Endothelial cell of umbilical vein (primary cell): ENCODE data around the gene PNLIPRP1. TPM values are rescaled to one million over a fixed set of nuclear protein-coding genes. Genes with fewer than 3 reads are reported as not detected.

Experiments
- BruUV-seq: library from RNA; stranded (reverse); fragments of 400-500 nt; replicated peaks from 2 replicates; lab custom pipeline; 2021; lab: Mats Ljungman, UMichigan
- CTCF ChIA-PET: fragments of 300-600, 350-600 bp; sonication (Branson Sonifier 250); formaldehyde crosslinking; loops from one replicate; lab custom pipeline; 2021; ENCODE audit warnings: antibody characterized with exemption, inconsistent platforms; lab: Charles Lee
- POLR2A ChIA-PET: fragments of 300-600, 350-600 bp; sonication (Branson Sonifier 250); formaldehyde crosslinking; loops from one replicate; lab custom pipeline; 2021; ENCODE audit warnings: antibody characterized with exemption, inconsistent platforms; lab: Charles Lee
- DNase-seq: peaks from one replicate; pipeline ENCODE4 v3.0.0-alpha.2; 2011; ENCODE audit warnings: low read depth, low spot score
- FAIRE-seq: peaks from 2 replicates; lab custom pipeline; 2011; peaks lifted over from hg19 to GRCh38; lab: Jason Lieb, UNC
- H2AFZ ChIP-seq: 2 replicates; pipeline ENCODE4 v1.6.0; 2012; ENCODE audit warnings: low read depth, low read length, control low read depth, inconsistent platforms
- H3K27ac ChIP-seq: 2 replicates; pipeline ENCODE4 v1.5.1; 2011; ENCODE audit warnings: low read depth, mild to moderate bottlenecking, control low read depth, low read length, moderate library complexity; ENCODE audit not compliant: insufficient read depth
- H3K27me3 ChIP-seq, 2 experiments: 2 replicates each; pipeline versions ENCODE4 v1.6.0 to v1.6.1; 2011; ENCODE audit warnings: low read length in 2 of 2, mixed read lengths in 1 of 2; ENCODE audit not compliant: control insufficient read depth in 2 of 2, insufficient read depth in 2 of 2
- H3K36me3 ChIP-seq, 2 experiments: 2 replicates in 1 of 2; 3 replicates in 1 of 2; pipeline ENCODE4 v1.5.1; 2011; ENCODE audit warnings: low read length in 2 of 2, mild to moderate bottlenecking in 1 of 2, moderate library complexity in 1 of 2; ENCODE audit not compliant: control insufficient read depth in 2 of 2, insufficient read depth in 2 of 2; ENCODE audit errors: extremely low read depth in 1 of 2
- H3K4me1 ChIP-seq: 3 replicates; pipeline ENCODE4 v1.5.1; 2011; ENCODE audit warnings: mild to moderate bottlenecking, low read length; ENCODE audit not compliant: control insufficient read depth, insufficient read depth; ENCODE audit errors: extremely low read depth
- H3K4me2 ChIP-seq: 2 replicates; pipeline ENCODE4 v1.6.1; 2011; ENCODE audit warnings: low read length, control low read depth, mixed read lengths; ENCODE audit not compliant: insufficient read depth
- H3K4me3 ChIP-seq, 3 experiments: fragments of 200-600 bp in 1 of 3; sonication (generic), shearing (Covaris generic) in 1 of 3; replicated peaks in 1 of 3; 2 replicates each; pipeline ENCODE4 v1.5.1; 2011 to 2016; ENCODE audit warnings: control low read depth in 3 of 3, low read length in 3 of 3, mild to moderate bottlenecking in 2 of 3, inconsistent platforms in 1 of 3, low read depth in 1 of 3, moderate library complexity in 1 of 3; ENCODE audit not compliant: insufficient read depth in 1 of 3
- H3K79me2 ChIP-seq: 2 replicates; pipeline ENCODE4 v1.6.0; 2012; ENCODE audit warnings: low read length, inconsistent platforms; ENCODE audit not compliant: control insufficient read depth, insufficient read depth
- H3K9ac ChIP-seq: replicated peaks from 2 replicates; pipeline ENCODE3; 2011; ENCODE audit warnings: low read length, control low read depth; ENCODE audit not compliant: insufficient read depth; ENCODE audit errors: extremely low read depth
- H3K9me1 ChIP-seq: replicated peaks from 3 replicates; pipeline ENCODE4 v1.6.0; 2011; ENCODE audit warnings: mild to moderate bottlenecking, low read length; ENCODE audit not compliant: control insufficient read depth, insufficient read depth; ENCODE audit errors: extremely low read depth
- H3K9me3 ChIP-seq: replicated peaks from 2 replicates; pipeline ENCODE4 v1.5.1; 2012; ENCODE audit warnings: low read length, inconsistent platforms; ENCODE audit not compliant: control insufficient read depth, insufficient read depth
- H4K20me1 ChIP-seq: replicated peaks from 2 replicates; pipeline ENCODE3; 2011; ENCODE audit warnings: mild to moderate bottlenecking, low read length; ENCODE audit not compliant: control insufficient read depth, insufficient read depth; ENCODE audit errors: extremely low read depth
- CTCF ChIP-seq, 2 donors: IDR thresholded peaks; 1 replicate in 1 of 2; 2 replicates in 1 of 2; pipeline ENCODE4 v1.5.1; 2011; ENCODE audit warnings: low read length in 2 of 2, mild to moderate bottlenecking in 2 of 2, moderate library complexity in 2 of 2, control low read depth in 1 of 2, inconsistent platforms in 1 of 2, low read depth in 1 of 2; ENCODE audit not compliant: insufficient read depth in 1 of 2; ENCODE audit errors: extremely low read depth in 1 of 2
- EZH2 ChIP-seq: IDR thresholded peaks from 2 replicates; pipeline ENCODE4 v1.6.1; 2012; ENCODE audit warnings: borderline replicate concordance, low read depth, mild to moderate bottlenecking, moderate library complexity, low read length, inconsistent platforms; ENCODE audit not compliant: severe bottlenecking
- FOS ChIP-seq: IDR thresholded peaks from 2 replicates; pipeline ENCODE4 v1.6.1; 2011; ENCODE audit warnings: mild to moderate bottlenecking, low read length, moderate library complexity, borderline replicate concordance; ENCODE audit not compliant: insufficient read depth
- JUN ChIP-seq: IDR thresholded peaks from 2 replicates; pipeline ENCODE4 v1.6.1; 2011; ENCODE audit warnings: borderline replicate concordance, low read depth; ENCODE audit not compliant: insufficient read length, insufficient read depth
- MYC ChIP-seq: IDR thresholded peaks from one replicate; pipeline ENCODE4 v1.6.1; 2011; ENCODE audit warnings: mild to moderate bottlenecking, low read depth, low read length
- POLR2A ChIP-seq: IDR thresholded peaks from 2 replicates; pipeline ENCODE4 v1.6.1; 2012; ENCODE audit warnings: low read depth, mild to moderate bottlenecking, control low read depth, low read length
- POLR2AphosphoS5 ChIP-seq: IDR thresholded peaks from 2 replicates; pipeline ENCODE4 v1.6.1; 2012; ENCODE audit warnings: low read depth, mild to moderate bottlenecking, control low read depth, low read length, moderate library complexity; ENCODE audit not compliant: insufficient read depth
- dilution Hi-C: fragments of 300-500 bp; cut with MboI; formaldehyde crosslinking; loops from one replicate; pipeline ENCODE4 v1.15.0; 2019; ENCODE audit warnings: low sequenced_read_pairs; ENCODE audit not compliant: extremely low pct_ligation_motif_present
- intact Hi-C: fragments of 100-400 bp; cut with micrococcal nuclease; formaldehyde crosslinking; loops from one replicate; pipeline ENCODE4 v1.10.0; 2022
- polyA plus RNA-seq, 4 experiments: library from polyadenylated mRNA; depleted of rRNA in 3 of 4; stranded (reverse) in 3 of 4; unstranded in 1 of 4; fragments of >200 nt; gene quantifications; 2 replicates each; pipeline versions ENCODE4 v1.2.1 to v1.2.3, GENCODE V29; 2011 to 2012; ENCODE audit warnings: missing spikeins in 1 of 4
- total RNA-seq: library from RNA; stranded (reverse); gene quantifications from 2 replicates; pipeline ENCODE4 v1.2.3, GENCODE V29; 2021
- TF ChIP-seq, protein P1 (sequence below): IDR thresholded peaks from 2 replicates; pipeline ENCODE4 v1.6.1; 2011; ENCODE audit not compliant: insufficient read depth, insufficient read length

The PNLIPRP1 gene
- total and polyA plus RNA-seq, 2 donors (not counting 3 experiments of a cell fraction or from before 2014, with no cell fraction given) = not detected

DNA sequence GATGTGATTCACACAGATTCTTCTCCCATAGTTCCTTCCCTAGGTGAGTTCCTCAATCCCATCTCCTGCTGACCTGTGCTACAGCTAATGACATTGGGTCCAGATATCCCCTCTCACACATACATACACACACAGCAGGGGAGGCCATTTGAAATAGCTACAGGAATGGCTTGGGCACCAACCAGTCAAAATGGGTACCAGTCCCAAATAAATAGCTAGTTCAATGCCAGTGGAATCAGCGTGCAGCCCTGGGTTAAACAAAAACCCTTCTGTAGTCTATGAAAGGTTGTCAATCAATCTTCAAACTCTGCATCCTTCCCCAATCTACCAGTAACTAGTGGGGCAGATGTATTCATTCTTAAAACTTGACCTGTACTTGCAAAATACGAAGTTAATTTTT, 39.3 kb downstream of the PNLIPRP1 start:
- no TSS peak for BruUV-seq
- no peaks in the 10 kb centered on the region for H4K20me1 ChIP-seq
- no peak for FAIRE-seq
- H3K4me3 ChIP-seq = no peak overlapping the region
- no peaks in the 10 kb centered on the region for H3K9me1 ChIP-seq
- no peak overlapping the region for H3K4me2 ChIP-seq
- H3K9ac ChIP-seq = no peak overlapping the region
- H3K79me2 ChIP-seq = no peaks in the 10 kb centered on the region
- ChIA-PET POLR2A (no interaction called here), CTCF (no interaction called here)
- H3K9me3 ChIP-seq = no peaks in the 10 kb centered on the region
- H3K27ac ChIP-seq = no peak overlapping the region
- DNase-seq = no peak
- dilution Hi-C loops (no loop called here), intact Hi-C loops (no loop called here)
- no peaks in the 10 kb centered on the region for H3K36me3 ChIP-seq
- no peaks in the 10 kb centered on the region for H3K27me3 ChIP-seq
- no peaks in the 10 kb centered on the region for H3K4me1 ChIP-seq
- no peak for TF ChIP-seq CTCF (IDR thresholded peaks at IDR 0.05; ENCODE audit: extremely low read depth in 1 of 2, insufficient read depth in 1 of 2, low read depth in 1 of 2, low read length in 2 of 2)
- no peak for TF ChIP-seq POLR2A
- TF ChIP-seq EZH2 = no peak
- TF ChIP-seq JUN = no peak
- TF ChIP-seq POLR2AphosphoS5 = no peak
- TF ChIP-seq FOS = no peak
- no peak for TF ChIP-seq MYC
- TF ChIP-seq, protein P1, sequence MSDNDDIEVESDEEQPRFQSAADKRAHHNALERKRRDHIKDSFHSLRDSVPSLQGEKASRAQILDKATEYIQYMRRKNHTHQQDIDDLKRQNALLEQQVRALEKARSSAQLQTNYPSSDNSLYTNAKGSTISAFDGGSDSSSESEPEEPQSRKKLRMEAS = no peak
- no peak overlapping the region for H2AFZ ChIP-seq
